Brain pericyte (primary cell): ENCODE measurements around the gene CMC1.
"Not testable (repeated sequence)": the region's sequence is repeated elsewhere in the genome, so short reads cannot be mapped to it uniquely, and the experiment has no call there.

Experiments
- DNase-seq: peaks from one replicate; pipeline ENCODE4 v3.0.0-alpha.2; 2012; ENCODE audit warnings: low read depth, low spot score

Gene CMC1

GRCh38 chr3:28243424-28244106 is 2.1 kb downstream of the CMC1 start:
- no peak for DNase-seq

DNA sequence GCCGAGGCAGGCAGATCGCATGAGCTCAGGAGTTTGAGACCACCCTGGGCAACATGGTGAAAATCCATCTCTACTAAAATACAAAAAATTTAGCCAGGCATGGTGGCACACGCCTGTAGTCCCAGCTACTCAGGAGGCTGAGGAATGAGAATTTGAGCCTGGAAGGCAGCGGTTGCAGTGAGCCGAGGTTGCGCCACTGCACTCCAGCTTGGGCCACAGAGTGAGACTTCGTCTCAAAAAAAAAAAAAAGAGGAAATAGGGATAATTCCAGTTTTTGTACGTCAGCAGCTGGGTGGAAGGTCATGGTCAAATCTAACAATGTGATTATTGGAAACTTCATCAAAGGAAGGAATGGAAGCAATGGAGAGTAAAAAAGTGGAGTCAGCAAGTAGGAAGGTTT is 3.1 kb downstream of the CMC1 start:
- DNase-seq: no peak

GRCh38 chr3:28247286-28247685 is 5.9 kb downstream of the CMC1 start:
- DNase-seq: no peak

DNA sequence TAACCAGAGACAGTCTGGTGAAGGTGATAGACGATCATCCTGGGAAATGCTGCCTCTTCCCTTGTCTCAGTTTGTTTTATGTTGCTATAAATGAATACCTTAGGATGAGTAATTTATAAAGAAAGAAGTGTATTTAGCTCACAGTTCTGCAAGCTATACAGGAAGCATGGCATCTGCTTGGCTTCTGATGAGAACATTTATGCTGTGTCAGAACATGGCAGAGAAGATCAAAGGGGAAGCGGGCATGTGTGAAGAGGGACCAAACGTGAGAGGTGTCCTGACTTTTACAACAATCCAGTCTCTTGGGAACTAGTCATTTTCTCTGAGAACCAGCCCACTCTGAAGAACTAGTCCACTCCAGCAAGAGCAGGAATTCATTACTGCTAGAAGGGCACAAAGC is 9.6 kb downstream of the CMC1 start:
- DNase-seq: no peak

DNA sequence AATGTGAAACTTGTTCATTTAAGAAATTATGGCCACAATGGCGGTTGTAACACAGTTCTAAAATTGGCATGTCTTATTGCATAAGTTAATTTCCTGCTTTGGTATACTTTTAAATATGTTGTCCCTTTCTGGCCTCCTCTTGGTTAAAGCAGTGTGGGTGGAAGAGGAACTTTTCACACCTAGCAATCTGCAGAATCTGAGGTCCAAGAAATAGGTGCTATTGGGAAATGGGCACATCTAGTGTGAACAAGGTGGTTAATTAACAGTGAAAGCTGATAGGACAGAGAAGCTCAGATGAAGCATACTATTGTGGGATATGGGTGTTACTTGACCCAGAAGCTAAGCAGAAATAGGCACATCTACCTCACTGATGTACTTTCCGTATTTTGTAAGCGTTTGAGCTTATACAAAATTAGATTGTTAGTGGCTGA is 10.6 kb downstream of the CMC1 start:
- DNase-seq: no peak

- DNase-seq: no peak
Observed at GRCh38 chr3:28253040-28253715, 11.8 kb downstream of the CMC1 start.

DNA sequence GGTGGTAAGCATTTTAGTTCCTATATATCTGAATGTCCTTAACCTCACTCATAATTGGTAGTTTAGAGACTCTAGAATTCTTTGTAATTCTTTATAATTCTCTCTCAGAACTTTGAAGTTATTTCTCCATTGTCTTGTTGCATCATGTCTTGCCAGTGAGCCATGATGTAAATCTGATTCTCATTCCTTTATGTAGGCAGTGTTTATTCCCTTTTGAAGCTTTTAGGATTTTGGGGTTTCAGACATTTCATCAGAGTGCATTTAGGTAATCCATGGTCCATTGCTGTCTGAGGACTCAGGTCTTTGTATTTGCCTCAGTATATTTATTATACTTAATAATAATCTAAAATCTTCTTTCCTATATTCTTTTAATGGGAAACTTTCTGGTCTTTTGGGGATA is 20.6 kb downstream of the CMC1 start:
- no peak for DNase-seq

DNA sequence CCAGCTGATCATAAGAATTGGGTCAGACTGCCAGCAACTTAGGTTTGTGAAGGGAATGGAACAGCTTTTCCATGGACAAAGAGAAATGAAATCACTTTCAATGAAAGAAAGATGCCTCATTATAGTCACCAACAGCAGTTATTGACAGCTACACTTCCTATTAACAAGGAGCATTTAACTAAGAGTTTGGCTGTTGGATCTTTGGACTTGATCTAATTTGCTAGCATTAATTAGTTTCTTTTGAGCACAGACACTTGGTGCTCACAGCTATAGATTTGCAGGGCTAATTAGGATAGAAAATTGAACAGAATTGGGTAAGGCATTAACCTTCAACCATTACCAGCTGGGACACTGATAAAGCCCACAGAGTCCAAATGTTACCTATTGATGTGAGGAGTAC is 24.2 kb downstream of the CMC1 start:
- no peak for DNase-seq

DNA sequence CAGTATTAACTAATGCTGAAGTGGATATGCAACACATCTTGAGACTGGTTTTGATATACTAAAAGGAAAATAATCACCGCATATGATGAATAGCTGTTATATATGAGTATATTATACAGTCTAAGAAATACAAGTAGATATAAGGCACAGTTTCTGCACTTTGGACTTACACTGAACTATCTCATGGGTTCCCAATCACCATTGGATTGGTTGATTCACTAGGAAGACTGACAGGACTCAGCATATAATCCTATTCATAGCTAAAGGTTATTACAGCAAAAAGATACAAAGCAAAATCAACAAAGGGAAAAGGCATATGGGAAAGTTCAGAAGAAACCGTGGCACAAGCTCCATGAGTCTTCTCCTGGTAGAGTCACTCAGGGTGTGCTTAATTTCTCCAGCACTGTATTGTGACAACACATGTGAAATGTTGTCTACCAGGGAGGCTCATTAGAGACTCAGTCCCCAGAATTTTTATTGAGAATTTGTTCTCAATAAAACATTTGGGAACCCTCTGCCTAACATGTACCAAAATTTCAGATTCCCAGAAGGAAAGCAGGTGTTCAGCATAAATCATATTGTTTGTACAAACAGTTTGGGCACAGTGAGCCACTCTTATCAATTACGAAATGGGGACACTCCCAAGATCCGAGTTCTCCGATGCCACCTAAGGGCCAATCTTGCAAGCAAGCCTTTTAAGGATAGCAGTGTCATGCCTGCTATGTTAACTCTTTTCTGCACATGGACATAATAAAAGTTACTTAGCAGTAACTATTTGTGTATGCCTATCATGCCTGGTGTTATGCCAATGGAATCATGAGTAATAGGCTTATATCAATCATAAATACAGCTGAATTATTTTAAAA is 26.8 kb downstream of the CMC1 start:
- DNase-seq: no peak

GRCh38 chr3:28268989-28269388 is 27.6 kb downstream of the CMC1 start:
- DNase-seq: no peak

DNA sequence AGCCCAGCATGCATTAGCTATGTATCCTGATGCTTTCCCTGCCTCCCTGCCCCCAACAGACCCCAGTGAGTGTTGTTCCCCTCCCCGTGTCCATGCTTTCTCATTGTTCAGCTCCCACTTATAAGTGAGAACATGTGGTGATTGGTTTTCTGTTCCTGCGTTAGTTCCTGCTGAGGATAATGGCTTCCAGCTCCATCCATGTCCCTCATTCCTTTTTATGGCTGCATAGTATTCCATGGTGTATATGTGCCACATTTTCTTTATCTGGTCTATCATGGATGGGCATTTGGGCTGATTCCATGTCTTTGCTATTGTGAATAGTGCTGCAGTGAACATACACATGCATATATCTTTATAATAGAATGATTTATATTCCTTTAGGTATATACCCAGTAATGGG is 28.5 kb downstream of the CMC1 start:
- not testable (repeated sequence) for DNase-seq

- DNase-seq: no peak
Observed at GRCh38 chr3:28273837-28274236, 32.4 kb downstream of the CMC1 start.

DNA sequence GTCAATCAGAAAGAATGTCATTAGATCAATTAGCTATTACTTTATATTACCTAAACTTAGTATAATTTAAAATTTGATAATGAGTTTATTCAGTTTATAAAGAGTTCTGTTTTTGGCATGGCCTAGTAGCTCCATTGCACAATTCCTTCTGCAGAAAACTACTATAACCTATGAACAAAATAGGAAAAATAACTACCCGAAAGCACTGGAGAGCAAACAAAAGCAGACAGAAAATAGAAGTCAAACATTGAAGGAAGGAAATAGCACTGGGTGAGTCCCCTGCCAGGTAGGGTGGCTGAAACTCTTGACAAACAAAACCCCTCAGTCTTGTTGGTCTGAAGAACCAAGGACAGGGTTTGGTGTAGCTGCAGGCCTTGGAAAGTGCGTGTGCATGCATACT is 37.5 kb downstream of the CMC1 start:
- DNase-seq: no peak

DNA sequence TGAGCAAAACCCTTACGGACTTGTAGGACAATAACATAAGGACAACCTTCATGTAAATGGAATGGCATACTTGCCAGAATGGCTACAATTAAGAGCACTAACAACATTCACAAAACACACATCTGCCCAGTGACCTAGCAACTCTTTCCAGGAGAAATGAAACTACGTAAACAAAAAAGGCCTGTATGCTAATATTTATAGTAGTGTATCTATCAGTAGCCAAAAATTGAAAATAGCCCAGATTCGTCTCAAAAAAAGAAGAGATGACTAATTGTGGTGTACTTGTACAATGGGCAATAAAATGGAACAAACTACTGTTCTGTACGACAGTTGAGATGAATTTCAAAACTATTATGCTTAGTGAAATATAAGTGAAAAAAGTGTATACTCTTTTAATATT is 38.4 kb downstream of the CMC1 start:
- no peak for DNase-seq

- no peak for DNase-seq
Observed at GRCh38 chr3:28280781-28281180, 39.4 kb downstream of the CMC1 start.

DNA sequence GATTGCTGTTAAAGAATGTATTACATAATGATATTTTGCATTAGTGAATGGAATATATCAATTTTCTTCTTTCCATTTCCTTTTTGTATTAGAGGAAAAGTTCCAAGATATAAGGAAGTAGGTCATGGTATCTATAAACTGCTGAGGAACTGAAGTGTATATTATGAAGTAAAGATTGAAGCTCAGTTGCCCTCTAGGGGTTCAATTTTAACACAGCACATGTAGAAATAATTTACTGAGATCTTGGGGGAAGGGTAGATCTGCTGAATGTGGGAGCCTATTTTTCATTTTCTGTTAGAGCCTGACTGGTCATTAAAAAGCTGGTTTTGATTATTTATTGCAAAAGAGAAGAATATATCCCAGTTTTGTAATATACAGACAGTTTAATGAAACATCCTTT is 45.2 kb downstream of the CMC1 start:
- no peak for DNase-seq

DNA sequence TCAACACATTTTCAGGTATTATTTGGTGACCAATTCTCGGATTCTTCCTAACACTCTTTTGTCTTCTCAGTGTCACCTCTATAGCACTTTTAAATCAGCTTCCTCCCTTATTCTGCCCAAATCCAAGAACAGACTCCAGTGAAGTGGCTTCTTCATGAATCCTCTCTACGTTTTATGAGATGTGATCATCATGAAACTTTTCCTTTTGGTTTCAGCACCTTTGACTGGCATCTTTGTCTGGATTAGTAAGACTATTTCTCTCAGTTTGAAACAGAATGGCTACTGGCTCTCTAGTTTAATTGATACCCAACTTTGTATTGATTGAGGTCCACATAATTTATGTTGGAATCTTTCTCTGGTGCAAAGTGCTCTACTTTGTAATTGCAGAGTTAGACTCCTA is 45.6 kb downstream of the CMC1 start:
- no peak for DNase-seq

- no peak for DNase-seq
Observed at GRCh38 chr3:28290863-28291300, 49.5 kb downstream of the CMC1 start.

GRCh38 chr3:28291577-28291976 is 50.2 kb downstream of the CMC1 start:
- DNase-seq: no peak

DNA sequence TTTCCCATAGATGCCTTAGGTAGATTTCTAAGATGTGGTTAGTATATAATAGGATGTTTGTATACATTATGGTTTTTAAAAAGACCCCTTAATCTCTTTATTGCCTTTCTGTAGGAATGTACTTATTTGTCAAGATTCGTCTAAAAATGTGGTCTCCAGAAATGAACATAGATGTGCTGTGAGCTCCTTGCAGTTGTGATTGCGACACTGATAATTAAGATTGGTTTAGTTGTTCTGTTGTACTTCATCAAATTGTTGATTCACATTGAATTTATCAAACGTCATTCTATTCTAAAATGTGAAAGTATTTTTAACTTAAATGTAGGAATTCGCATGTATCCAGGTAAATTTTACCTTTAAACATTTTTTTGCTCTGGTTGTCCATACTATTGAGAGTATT is 51.2 kb downstream of the CMC1 start:
- DNase-seq: no peak

DNA sequence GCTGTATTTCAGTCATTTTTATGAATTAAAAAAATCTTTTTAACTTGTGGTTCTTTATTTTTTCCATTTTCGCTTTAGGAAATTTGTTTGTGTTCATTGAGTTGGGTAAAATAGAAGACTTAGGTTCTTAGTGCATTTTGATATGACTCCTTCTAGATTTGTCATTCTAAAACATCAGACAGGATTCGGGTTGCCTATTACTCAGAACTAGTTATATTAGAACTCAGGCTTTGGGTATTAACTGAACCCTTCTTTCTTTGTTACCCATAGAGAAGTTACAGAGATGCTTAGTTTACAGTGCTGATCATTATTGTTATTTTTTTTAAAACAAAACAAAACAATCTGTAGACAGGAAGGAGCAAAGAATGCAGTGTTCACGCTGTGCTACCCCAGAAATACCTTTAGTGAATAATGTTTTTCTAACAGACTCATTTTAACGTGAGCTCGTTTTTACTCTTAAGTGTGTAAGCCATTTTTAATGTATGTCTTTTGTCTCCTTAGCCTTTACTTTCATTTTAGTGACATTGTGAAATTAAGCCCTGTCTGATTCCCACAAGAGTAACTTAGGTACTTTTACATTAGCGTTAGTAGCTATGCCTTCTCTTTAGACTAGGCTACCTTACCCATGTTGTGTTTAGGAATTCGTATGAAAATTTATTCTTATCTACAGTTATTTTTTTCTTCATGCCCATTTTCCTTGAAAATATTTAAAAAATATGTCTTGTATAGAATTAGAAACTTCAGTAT is 53.4 kb downstream of the CMC1 start:
- DNase-seq: no peak
